HEK293T (cell line): Measurements from ENCODE around the gene TAC3.

ENCODE experiments used
- CTCF ChIA-PET: fragments of 350-600 bp; formaldehyde crosslinking; extraction: SDS; loops from one replicate; lab custom pipeline; 2021; ENCODE audit warnings: antibody characterized with exemption, inconsistent platforms; lab: Yijun Ruan, JAX
- POLR2A ChIA-PET: fragments of 350-600 bp; formaldehyde crosslinking; extraction: SDS; loops from one replicate; lab custom pipeline; 2020; ENCODE audit warnings: antibody characterized with exemption, inconsistent platforms; lab: Yijun Ruan, JAX
- DNase-seq: peaks from one replicate; pipeline ENCODE4 v3.0.0; 2012; ENCODE audit warnings: mixed read lengths; ENCODE audit errors: extremely low spot score
- ARNT ChIP-seq: fragments of 450-650 bp; IDR thresholded peaks from 2 replicates; pipeline ENCODE4 v1.6.1; 2017; ENCODE audit warnings: mild to moderate bottlenecking
- BHLHE40 ChIP-seq: fragments of 450-650 bp; IDR thresholded peaks from 2 replicates; pipeline ENCODE4 v1.6.1; 2016; ENCODE audit warnings: mild to moderate bottlenecking, moderate library complexity, borderline replicate concordance
- CTBP1 ChIP-seq: fragments of 450-650 bp; IDR thresholded peaks from 2 replicates; pipeline ENCODE4 v1.6.1; 2016; ENCODE audit warnings: borderline replicate concordance
- ELF4 ChIP-seq: fragments of 450-650 bp; IDR thresholded peaks from 2 replicates; pipeline ENCODE4 v1.6.1; 2017; ENCODE audit warnings: antibody characterized with exemption
- FOXA1 ChIP-seq: fragments of 450-650 bp; IDR thresholded peaks from 2 replicates; pipeline ENCODE4 v1.6.1; 2016; ENCODE audit warnings: mild to moderate bottlenecking
- FOXK2 ChIP-seq: fragments of 450-650 bp; IDR thresholded peaks from 2 replicates; pipeline ENCODE4 v1.6.1; 2016; ENCODE audit warnings: mild to moderate bottlenecking
- FOXM1 ChIP-seq: fragments of 450-650 bp; IDR thresholded peaks from 2 replicates; pipeline ENCODE4 v1.6.1; 2017; ENCODE audit warnings: mild to moderate bottlenecking, borderline replicate concordance
- HDGF ChIP-seq: fragments of 450-650 bp; IDR thresholded peaks from 2 replicates; pipeline ENCODE4 v1.6.1; 2017; ENCODE audit warnings: antibody characterized with exemption, borderline replicate concordance
- L3MBTL2 ChIP-seq: fragments of 450-650 bp; conservative IDR thresholded peaks from 2 replicates; pipeline ENCODE4 v1.6.1; 2016; ENCODE audit warnings: mild to moderate bottlenecking
- LEF1 ChIP-seq: fragments of 450-650 bp; IDR thresholded peaks from 2 replicates; pipeline ENCODE4 v1.6.1; 2017; ENCODE audit warnings: mild to moderate bottlenecking, borderline replicate concordance
- NFRKB ChIP-seq: fragments of 450-650 bp; IDR thresholded peaks from 2 replicates; pipeline ENCODE4 v1.6.1; 2016; ENCODE audit warnings: mild to moderate bottlenecking, moderate library complexity
- SP1 ChIP-seq: fragments of 450-650 bp; IDR thresholded peaks from 2 replicates; pipeline ENCODE4 v1.6.1; 2017
- SUZ12 ChIP-seq: fragments of 450-650 bp; IDR thresholded peaks from 2 replicates; pipeline ENCODE4 v1.6.1; 2016; ENCODE audit warnings: mild to moderate bottlenecking
- TARDBP ChIP-seq: fragments of 450-650 bp; IDR thresholded peaks from 2 replicates; pipeline ENCODE4 v1.6.1; 2016
- ZNF384 ChIP-seq: fragments of 450-650 bp; IDR thresholded peaks from 2 replicates; pipeline ENCODE4 v1.6.1; 2016
- TF ChIP-seq, protein P1 (sequence below): fragments of 450-650 bp; IDR thresholded peaks from 2 replicates; pipeline ENCODE4 v1.6.1; 2016

Gene TAC3

DNA sequence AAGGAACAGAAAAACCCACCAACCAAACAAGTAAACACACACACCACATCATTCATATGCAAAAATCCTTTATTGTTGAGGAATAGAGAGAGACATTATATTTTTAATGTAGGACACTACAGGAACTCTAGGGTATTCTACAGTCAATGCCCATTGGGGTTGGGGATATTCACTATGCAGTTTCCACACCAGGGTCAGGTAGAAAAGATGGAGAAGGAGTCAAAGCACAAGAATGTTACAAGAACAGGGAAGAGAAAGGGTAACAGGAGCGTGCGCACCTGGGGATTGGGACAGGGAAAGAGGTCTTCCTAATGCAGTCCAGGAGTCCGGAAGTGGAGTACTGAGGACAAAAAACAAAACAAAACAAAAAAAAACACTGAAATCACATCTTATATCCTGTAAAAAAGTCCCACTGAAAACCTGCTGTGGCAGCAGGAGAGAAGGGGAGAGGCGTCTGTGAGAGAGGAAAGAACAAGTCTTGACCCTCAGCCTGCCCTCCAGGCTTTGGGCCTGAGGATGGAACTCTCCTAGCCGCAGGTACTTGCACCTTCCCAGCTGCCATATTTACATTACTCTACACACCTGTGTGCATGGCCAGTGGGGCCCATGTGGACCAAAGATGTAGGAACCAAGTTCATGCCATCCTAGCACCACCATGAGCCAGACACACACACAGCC lies 6.2 kb downstream of the TAC3 start:
- POLR2A ChIA-PET = interaction anchor here (1.1 to 1.7 kb wide), 3 partner anchors 56 to 285 kb away, joined by 3 to 11 read pairs (median 3); partner anchors contain the start of genes NACA and STAT6
- CTCF ChIA-PET = interaction anchor here (1.1 to 2.4 kb wide), 6 partner anchors 9 to 166 kb away, joined by 3 to 11 read pairs (median 4); partner anchors contain the start of gene STAT6
- DNase-seq = no peak
- TF ChIP-seq ELF4 (no peak), FOXM1 (no peak), FOXA1 (no peak), SUZ12 (no peak), ARNT (no peak), SP1 (no peak), FOXK2 (no peak), CTBP1 (no peak), NFRKB (no peak), HDGF (no peak), L3MBTL2 (no peak), BHLHE40 (no peak), TARDBP (no peak), ZNF384 (no peak), LEF1 (no peak)
- TF ChIP-seq, protein P1, sequence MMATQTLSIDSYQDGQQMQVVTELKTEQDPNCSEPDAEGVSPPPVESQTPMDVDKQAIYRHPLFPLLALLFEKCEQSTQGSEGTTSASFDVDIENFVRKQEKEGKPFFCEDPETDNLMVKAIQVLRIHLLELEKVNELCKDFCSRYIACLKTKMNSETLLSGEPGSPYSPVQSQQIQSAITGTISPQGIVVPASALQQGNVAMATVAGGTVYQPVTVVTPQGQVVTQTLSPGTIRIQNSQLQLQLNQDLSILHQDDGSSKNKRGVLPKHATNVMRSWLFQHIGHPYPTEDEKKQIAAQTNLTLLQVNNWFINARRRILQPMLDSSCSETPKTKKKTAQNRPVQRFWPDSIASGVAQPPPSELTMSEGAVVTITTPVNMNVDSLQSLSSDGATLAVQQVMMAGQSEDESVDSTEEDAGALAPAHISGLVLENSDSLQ = no peak

DNA sequence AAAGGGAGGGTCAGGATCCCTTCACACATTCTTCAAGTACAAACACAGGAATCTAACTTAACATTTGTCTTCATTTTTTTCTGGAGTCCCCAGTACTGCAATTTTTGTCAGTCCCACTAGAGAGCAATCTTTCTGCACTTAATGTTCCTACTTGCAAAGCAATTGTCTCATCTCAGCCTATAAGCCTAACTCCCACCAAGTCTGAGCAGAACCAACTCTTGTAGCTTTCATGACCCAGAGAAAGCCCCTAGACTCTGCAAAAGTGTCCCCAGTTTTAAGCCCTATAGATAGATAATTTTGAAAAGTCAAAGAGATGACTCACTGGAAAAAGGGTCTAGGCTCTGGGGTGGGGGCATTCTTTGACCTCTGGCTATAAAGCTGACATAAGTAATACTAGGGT lies 8.2 kb downstream of the TAC3 start:
- TF ChIP-seq TARDBP (no peak), FOXA1 (no peak), L3MBTL2 (no peak), SP1 (no peak), FOXK2 (no peak), CTBP1 (no peak), HDGF (no peak), BHLHE40 (no peak), ELF4 (no peak), LEF1 (no peak), ZNF384 (no peak), NFRKB (no peak), FOXM1 (no peak), ARNT (no peak), SUZ12 (no peak)
- TF ChIP-seq, protein P1 = no peak
- POLR2A ChIA-PET = interaction anchor here (1.1 to 1.7 kb wide), 2 partner anchors 51 to 104 kb away, joined by 3 to 13 read pairs; partner anchors contain the start of gene STAT6
- CTCF ChIA-PET = interaction anchor here (0.7 to 2.4 kb wide), 10 partner anchors 8 to 104 kb away, joined by 3 to 7 read pairs (median 4); partner anchors contain the start of genes STAT6 and TAC3
- peak; percentile 65 for DNase-seq

DNA sequence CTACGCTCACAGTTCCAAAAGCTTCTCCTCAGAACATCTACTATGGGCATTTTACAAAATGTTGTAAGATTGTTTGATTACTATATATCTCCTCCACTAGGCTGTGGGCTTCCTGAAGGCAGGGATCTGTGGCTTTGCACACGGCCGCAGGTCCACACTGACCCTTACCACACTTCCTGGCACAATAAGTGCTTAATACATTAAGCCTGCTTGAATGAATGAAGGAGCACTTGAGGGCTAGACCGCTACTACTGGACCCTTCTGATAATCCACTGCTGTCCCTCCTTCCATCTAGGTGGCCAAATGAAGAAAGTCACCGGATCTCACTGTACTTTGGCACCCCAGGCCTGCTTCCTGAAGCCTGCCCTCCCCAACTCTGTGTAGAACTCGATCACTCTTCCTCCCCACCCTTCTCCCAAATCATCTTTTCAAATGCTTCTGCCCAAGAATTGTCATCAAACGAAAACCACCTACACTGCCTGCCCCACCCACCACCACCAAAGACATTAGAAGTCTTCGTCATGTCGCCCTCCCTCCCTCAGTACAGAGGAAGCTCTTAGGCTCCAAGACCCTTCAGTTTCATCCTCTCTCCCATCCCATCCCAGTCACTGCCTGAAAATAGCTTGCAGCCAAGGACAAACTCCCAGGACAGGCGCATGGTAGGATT lies 9.4 kb downstream of the TAC3 start:
- ChIA-PET POLR2A (interaction anchor here (1.6 kb wide), 1 partner anchor 13 kb away, joined by 3 read pairs; a partner anchor contains a TSS), CTCF (interaction anchor here (0.6 to 1.3 kb wide), 3 partner anchors 13 to 150 kb away, joined by 3 to 7 read pairs (median 4); a partner anchor contains a TSS)
- TF ChIP-seq FOXA1 = no peak
- TF ChIP-seq FOXK2 = no peak
- TF ChIP-seq LEF1 = no peak
- no peak for TF ChIP-seq SUZ12
- TF ChIP-seq L3MBTL2 = no peak
- TF ChIP-seq SP1 = no peak
- TF ChIP-seq NFRKB = no peak
- TF ChIP-seq FOXM1 = no peak
- TF ChIP-seq ARNT = no peak
- TF ChIP-seq TARDBP = no peak
- DNase-seq = no peak

DNA sequence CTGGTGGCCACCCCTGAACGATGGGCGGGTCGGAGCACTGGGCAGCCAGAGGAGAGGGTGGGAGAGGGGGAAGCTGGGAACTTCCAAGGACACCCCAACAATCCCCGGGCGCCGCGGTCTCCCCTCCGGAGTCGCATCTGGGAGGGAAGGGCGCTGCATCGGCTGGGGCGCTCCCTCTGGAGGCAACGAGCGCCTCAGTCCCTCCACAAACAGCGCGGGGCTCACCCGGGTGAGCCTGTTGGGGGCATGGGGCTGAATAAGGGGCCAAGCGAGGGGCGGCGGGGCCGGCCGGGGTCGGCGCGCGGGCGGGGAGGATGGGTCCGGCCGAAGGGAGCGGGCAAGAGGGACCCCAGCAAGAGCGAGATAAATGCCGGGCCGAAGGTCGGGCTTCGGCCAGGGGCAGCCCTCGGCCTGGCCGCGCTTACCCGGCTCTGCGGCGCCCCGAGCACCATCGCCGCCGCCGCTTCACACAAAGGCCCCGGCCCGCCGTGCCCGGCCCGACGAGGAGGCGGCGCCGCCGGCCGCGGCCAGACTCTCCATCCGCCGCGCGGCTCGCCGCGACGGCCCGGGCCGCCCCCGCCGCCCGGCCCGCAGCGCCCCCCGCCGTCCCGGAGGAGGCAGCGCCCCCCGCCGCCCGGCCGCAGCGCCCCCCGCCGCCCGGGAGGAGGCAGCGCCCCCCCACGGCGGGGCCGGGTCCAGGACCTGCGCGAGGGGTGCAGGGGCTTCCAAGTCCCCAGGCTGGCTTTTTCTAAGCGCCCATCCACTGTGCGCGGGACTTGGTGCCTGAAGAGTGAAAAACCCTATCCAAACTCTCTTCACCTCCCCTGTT lies 10.1 kb downstream of the TAC3 start, which contains the start of gene ZBTB39:
ZBTB39 (minus strand) TSS at position 567 of the 829 bp plus-strand sequence. CDS start 1,629 bp downstream, outside the sequence.
- POLR2A ChIA-PET = interaction anchor here (1.5 to 1.6 kb wide), 2 partner anchors 12 to 105 kb away, joined by 3 to 4 read pairs; partner anchors contain the start of gene STAT6
- CTCF ChIA-PET = interaction anchor here (0.6 to 1.9 kb wide), 5 partner anchors 12 to 170 kb away, joined by 3 to 7 read pairs (median 4); partner anchors contain the start of gene STAT6
- no peak for TF ChIP-seq BHLHE40
- TF ChIP-seq SP1 = no peak
- TF ChIP-seq L3MBTL2 = no peak
- no peak for TF ChIP-seq LEF1
- TF ChIP-seq, protein P1 = no peak
- no peak for TF ChIP-seq FOXA1
- TF ChIP-seq ELF4 = no peak
- no peak for TF ChIP-seq TARDBP
- no peak for TF ChIP-seq ARNT
- peak; percentile 91 for DNase-seq

DNA sequence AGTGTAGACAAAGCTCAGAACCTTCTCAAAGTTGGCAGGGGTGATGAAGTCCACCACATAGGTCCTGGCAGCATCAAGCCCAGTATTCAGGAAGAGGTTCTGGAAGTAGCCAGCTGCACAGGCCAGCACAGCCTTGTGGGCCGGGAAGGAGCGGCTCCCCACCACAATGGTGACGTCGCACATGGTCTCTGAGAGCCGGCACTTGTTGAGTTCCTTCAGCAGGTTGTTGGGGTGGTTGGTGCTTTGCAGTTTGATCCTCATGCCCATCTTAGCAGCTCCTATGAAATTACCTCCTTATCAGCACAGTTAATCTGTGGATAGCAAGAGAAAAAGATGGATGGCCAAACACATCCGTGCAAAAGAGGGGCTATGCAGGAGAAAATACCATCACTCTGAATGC lies 11.7 kb downstream of the TAC3 start:
- no peak for TF ChIP-seq L3MBTL2
- TF ChIP-seq ZNF384 = no peak
- TF ChIP-seq FOXK2 = no peak
- no peak for TF ChIP-seq FOXM1
- TF ChIP-seq HDGF = no peak
- no peak for TF ChIP-seq BHLHE40
- no peak for TF ChIP-seq TARDBP
- TF ChIP-seq NFRKB = no peak
- TF ChIP-seq FOXA1 = no peak
- ChIA-PET POLR2A (interaction anchor here (1.2 to 1.5 kb wide), 2 partner anchors 106 to 279 kb away, joined by 4 read pairs; partner anchors contain the start of genes NACA and STAT6), CTCF (interaction anchor here (0.8 to 1.9 kb wide), 4 partner anchors 43 to 172 kb away, joined by 3 to 4 read pairs (median 4); partner anchors contain the start of gene STAT6)
- DNase-seq = no peak
